ENCODE measurements around the gene ALDH1A3.

DNA sequence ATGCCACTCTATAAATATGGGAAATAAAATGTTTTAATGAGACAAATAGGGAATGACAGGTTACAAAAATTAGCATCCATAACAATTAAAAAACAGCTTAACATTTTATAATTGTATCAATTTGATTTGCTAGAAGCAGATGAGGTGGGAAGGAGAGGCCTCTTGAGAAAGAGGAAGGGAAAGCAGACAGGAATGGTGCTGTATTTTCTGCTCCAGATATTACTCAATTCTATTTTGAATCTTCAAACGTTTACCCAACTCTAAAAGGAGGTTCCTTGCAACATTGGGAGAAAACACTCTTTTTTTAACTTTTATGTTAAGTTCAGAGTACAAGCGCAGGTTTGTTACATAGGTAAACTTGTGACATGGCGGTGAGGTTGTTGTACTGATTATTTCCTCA is 44.9 kb upstream of the ALDH1A3 start:
- TF ChIP-seq, protein P1, sequence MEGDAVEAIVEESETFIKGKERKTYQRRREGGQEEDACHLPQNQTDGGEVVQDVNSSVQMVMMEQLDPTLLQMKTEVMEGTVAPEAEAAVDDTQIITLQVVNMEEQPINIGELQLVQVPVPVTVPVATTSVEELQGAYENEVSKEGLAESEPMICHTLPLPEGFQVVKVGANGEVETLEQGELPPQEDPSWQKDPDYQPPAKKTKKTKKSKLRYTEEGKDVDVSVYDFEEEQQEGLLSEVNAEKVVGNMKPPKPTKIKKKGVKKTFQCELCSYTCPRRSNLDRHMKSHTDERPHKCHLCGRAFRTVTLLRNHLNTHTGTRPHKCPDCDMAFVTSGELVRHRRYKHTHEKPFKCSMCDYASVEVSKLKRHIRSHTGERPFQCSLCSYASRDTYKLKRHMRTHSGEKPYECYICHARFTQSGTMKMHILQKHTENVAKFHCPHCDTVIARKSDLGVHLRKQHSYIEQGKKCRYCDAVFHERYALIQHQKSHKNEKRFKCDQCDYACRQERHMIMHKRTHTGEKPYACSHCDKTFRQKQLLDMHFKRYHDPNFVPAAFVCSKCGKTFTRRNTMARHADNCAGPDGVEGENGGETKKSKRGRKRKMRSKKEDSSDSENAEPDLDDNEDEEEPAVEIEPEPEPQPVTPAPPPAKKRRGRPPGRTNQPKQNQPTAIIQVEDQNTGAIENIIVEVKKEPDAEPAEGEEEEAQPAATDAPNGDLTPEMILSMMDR (CRISPR knock-in tag; IDR thresholded peaks at IDR 0.05): no peak
- no peak for TF ChIP-seq ZNF652 (CRISPR knock-in tag; IDR thresholded peaks at IDR 0.05; ENCODE audit: borderline replicate concordance, low read depth)
- TF ChIP-seq NFE2 (CRISPR knock-in tag; IDR thresholded peaks at IDR 0.05): no peak
